HepG2 (cell line): ENCODE results near the gene NAA30. TPM values are rescaled to one million over a fixed set of nuclear protein-coding genes. Genes with fewer than 3 reads are reported as not detected.

ENCODE experiments used
- CEBPG ChIP-seq: IDR thresholded peaks from 2 replicates; pipeline ENCODE4 v1.6.1; 2016
- GATAD2A ChIP-seq: IDR thresholded peaks from 2 replicates; pipeline ENCODE4 v1.6.1; 2016
- KDM4B ChIP-seq: sonication (generic); formaldehyde crosslinking; IDR thresholded peaks from 2 replicates; pipeline ENCODE4 v1.4.0; 2020; ENCODE audit warnings: missing genetic modification reagents
- KMT2B ChIP-seq: IDR thresholded peaks from 2 replicates; pipeline ENCODE4 v1.6.1; 2016; ENCODE audit warnings: missing genetic modification reagents, missing compliant biosample characterization
- MAZ ChIP-seq, 2 experiments: sonication (generic) in 1 of 2; formaldehyde crosslinking in 1 of 2; IDR thresholded peaks; 2 replicates each; pipeline versions ENCODE4 v1.5.0 to v1.6.1; 2012 to 2020; ENCODE audit warnings: low read depth in 2 of 2, mild to moderate bottlenecking in 2 of 2, borderline replicate concordance in 1 of 2, improper control_type of control experiment in 1 of 2, low read length in 1 of 2, missing genetic modification reagents in 1 of 2, moderate library complexity in 1 of 2
- MZF1 ChIP-seq: sonication (generic); formaldehyde crosslinking; IDR thresholded peaks from 2 replicates; pipeline ENCODE4 v1.8.1; 2023; ENCODE audit warnings: mild to moderate bottlenecking, missing genetic modification reagents, borderline replicate concordance
- NFATC3 ChIP-seq: sonication (generic); formaldehyde crosslinking; IDR thresholded peaks from 2 replicates; pipeline ENCODE4 v1.5.1; 2020; ENCODE audit warnings: mild to moderate bottlenecking, missing genetic modification reagents
- RARA ChIP-seq: IDR thresholded peaks from 2 replicates; pipeline ENCODE4 v1.6.1; 2016; ENCODE audit warnings: missing genetic modification reagents, missing compliant biosample characterization
- ZNF121 ChIP-seq: sonication (generic); formaldehyde crosslinking; IDR thresholded peaks from 2 replicates; pipeline ENCODE4 v1.5.0; 2020; ENCODE audit warnings: mild to moderate bottlenecking, missing genetic modification reagents
- ZNF331 ChIP-seq: sonication (generic); formaldehyde crosslinking; IDR thresholded peaks from 2 replicates; pipeline ENCODE4 v1.4.0; 2020; ENCODE audit warnings: missing genetic modification reagents
- ZNF501 ChIP-seq: sonication (generic); formaldehyde crosslinking; IDR thresholded peaks from 2 replicates; pipeline ENCODE4 v1.5.1; 2020; ENCODE audit warnings: mild to moderate bottlenecking, moderate library complexity, missing genetic modification reagents
- ZNF564 ChIP-seq: sonication (generic); formaldehyde crosslinking; IDR thresholded peaks from 2 replicates; pipeline ENCODE4 v1.8.1; 2023; ENCODE audit warnings: mild to moderate bottlenecking, missing genetic modification reagents
- ZNF709 ChIP-seq: sonication (generic); formaldehyde crosslinking; IDR thresholded peaks from 2 replicates; pipeline ENCODE4 v1.5.0; 2020; ENCODE audit warnings: mild to moderate bottlenecking, missing genetic modification reagents
- polyA plus RNA-seq, 8 experiments: library from polyadenylated mRNA; depleted of rRNA in 3 of 8; stranded (reverse) in 7 of 8; unstranded in 1 of 8; fragments of >200 nt; fragmentation: Illumina TruSeq in 4 of 8; extraction: Trizol in 4 of 8; gene quantifications; 2 replicates each; pipeline versions ENCODE4 v1.2.1 to v1.2.3, GENCODE V29; 2011 to 2016; ENCODE audit warnings: low read depth in 4 of 8, missing spikeins in 1 of 8, mixed read lengths in 1 of 8; ENCODE audit not compliant: insufficient read depth in 1 of 8
- total RNA-seq, 5 experiments: library from RNA; depleted of rRNA; stranded (reverse); fragments of >200 nt; fragmentation: Illumina TruSeq; extraction: Trizol; gene quantifications; 2 replicates each; pipeline ENCODE4 v1.2.3, GENCODE V29; 2016; ENCODE audit warnings: low read depth in 1 of 5
- TF ChIP-seq, protein P1 (sequence below): sonication (generic); formaldehyde crosslinking; IDR thresholded peaks from 2 replicates; pipeline ENCODE4 v1.5.0; 2020; ENCODE audit warnings: missing genetic modification reagents
- TF ChIP-seq, protein P2 (sequence below): sonication (generic); formaldehyde crosslinking; conservative IDR thresholded peaks from 2 replicates; pipeline ENCODE4 v1.5.0; 2020; ENCODE audit warnings: missing genetic modification reagents
- TF ChIP-seq, protein P3 (sequence below): sonication (generic); formaldehyde crosslinking; IDR thresholded peaks from 2 replicates; pipeline ENCODE4 v1.4.0; 2020; ENCODE audit warnings: mild to moderate bottlenecking, missing genetic modification reagents
- TF ChIP-seq, protein P4 (sequence below): sonication (generic); formaldehyde crosslinking; IDR thresholded peaks from 2 replicates; pipeline ENCODE4 v1.4.0; 2020; ENCODE audit warnings: mild to moderate bottlenecking, missing genetic modification reagents

Gene NAA30
- total and polyA plus RNA-seq, 2 of the 13 experiments (the other 11 are each of a cell fraction or from before 2014, with no cell fraction given): 10.8 to 18.4 TPM

DNA sequence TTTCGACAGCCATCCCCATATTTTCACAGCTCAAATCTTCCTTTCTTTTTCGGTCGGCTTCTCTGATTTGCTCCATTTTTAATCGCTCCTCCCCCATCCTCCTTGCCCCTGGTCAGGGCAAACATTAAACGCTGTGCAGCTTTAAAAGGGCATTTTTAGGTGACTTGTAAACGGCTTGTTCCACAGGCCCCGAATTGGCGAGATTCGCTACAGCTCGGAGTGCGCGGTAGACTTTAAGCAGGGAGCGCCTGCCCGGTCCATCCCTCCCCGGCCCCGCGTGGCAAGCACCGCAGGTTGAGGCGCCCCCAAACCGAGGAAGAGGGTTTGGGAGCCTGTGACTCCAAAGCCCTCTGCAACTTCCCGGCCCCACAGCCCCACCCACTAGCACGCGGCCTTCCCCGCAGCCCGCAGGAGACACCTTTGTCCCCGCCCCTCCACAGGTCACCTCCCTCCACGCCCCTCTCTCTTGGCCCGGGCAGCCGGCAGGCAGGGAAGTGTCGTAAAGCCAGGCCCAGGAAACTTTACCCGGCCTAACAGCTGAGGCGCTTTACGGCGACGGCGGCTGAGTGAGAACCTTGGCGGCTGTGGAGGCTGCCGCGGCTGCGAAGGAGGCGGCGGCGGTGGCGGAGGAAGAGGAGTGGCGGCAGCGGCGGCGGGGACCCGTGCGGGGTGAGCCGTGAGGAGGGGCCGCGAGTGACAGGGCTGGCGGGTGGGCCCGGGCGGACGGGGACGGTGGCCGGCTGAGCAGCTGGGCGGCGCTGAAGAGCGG lies at the start of gene NAA30 (continued):
- TF ChIP-seq, protein P1, sequence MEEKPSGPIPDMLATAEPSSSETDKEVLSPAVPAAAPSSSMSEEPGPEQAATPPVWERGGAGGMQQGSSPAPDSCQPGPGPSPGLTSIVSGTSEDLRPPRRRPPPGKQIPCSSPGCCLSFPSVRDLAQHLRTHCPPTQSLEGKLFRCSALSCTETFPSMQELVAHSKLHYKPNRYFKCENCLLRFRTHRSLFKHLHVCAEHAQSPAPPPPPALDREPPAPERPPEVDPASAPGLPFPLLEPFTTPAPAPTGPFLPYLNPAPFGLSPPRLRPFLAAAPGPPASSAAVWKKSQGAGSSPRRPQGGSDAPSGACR: peak; percentile 62; the same call in 1 of the 2 replicates
- TF ChIP-seq MAZ (IDR thresholded peaks at IDR 0.05; ENCODE audit: borderline replicate concordance, low read depth, low read length) (peak; percentile 24), MAZ (CRISPR knock-in tag; IDR thresholded peaks at IDR 0.05; ENCODE audit: low read depth) (peak; percentile 57; the same call in 1 of the 2 replicates), ZNF331 (CRISPR knock-in tag) (0 out of 2 replicates have a peak, but pooled peaks have one; percentile 8), NFATC3 (0 out of 2 replicates have a peak, but pooled peaks have one; percentile 32), KMT2B (CRISPR knock-in tag) (peak; percentile 87), ZNF709 (CRISPR knock-in tag) (0 out of 2 replicates have a peak, but pooled peaks have one; percentile 16), RARA (CRISPR knock-in tag) (0 out of 2 replicates have a peak, but pooled peaks have one; percentile 21), MZF1 (CRISPR knock-in tag) (no peak), KDM4B (CRISPR knock-in tag) (peak; percentile 13; the same call in 1 of the 2 replicates), CEBPG (CRISPR knock-in tag) (no peak), ZNF121 (CRISPR knock-in tag) (peak; percentile 50; the same call in 1 of the 2 replicates), ZNF564 (CRISPR knock-in tag) (peak; percentile 37; the same call in 1 of the 2 replicates), ZNF501 (peak; percentile 16; the same call in 1 of the 2 replicates), GATAD2A (0 out of 2 replicates have a peak, but pooled peaks have one; percentile 9)
- TF ChIP-seq, protein P2, sequence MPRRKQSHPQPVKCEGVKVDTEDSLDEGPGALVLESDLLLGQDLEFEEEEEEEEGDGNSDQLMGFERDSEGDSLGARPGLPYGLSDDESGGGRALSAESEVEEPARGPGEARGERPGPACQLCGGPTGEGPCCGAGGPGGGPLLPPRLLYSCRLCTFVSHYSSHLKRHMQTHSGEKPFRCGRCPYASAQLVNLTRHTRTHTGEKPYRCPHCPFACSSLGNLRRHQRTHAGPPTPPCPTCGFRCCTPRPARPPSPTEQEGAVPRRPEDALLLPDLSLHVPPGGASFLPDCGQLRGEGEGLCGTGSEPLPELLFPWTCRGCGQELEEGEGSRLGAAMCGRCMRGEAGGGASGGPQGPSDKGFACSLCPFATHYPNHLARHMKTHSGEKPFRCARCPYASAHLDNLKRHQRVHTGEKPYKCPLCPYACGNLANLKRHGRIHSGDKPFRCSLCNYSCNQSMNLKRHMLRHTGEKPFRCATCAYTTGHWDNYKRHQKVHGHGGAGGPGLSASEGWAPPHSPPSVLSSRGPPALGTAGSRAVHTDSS: no peak
- TF ChIP-seq, protein P3, sequence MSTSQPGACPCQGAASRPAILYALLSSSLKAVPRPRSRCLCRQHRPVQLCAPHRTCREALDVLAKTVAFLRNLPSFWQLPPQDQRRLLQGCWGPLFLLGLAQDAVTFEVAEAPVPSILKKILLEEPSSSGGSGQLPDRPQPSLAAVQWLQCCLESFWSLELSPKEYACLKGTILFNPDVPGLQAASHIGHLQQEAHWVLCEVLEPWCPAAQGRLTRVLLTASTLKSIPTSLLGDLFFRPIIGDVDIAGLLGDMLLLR (CRISPR knock-in tag): 0 out of 2 replicates have a peak, but pooled peaks have one; percentile 50
- TF ChIP-seq, protein P4, sequence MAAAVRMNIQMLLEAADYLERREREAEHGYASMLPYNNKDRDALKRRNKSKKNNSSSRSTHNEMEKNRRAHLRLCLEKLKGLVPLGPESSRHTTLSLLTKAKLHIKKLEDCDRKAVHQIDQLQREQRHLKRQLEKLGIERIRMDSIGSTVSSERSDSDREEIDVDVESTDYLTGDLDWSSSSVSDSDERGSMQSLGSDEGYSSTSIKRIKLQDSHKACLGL: peak; percentile 45; the same call in 1 of the 2 replicates
